ENCODE data around the gene CPT2. TPM values are rescaled to one million over a fixed set of nuclear protein-coding genes. Genes with fewer than 3 reads are reported as not detected.

CPT2 gene
- total and polyA plus RNA-seq, 2 of the 13 experiments (the other 11 are each of a cell fraction or from before 2014, with no cell fraction given) = 12.6 to 14.6 TPM

GRCh38 chr1:53244141-53244540, 47.5 kb downstream of the CPT2 start:
- 89% methylated on average over 4 of the region's 4 CpGs for WGBS (ENCODE audit: low lambda C conversion rate)
- TF ChIP-seq MIER2 (CRISPR knock-in tag; IDR thresholded peaks at IDR 0.05) (no peak), MAX (IDR thresholded peaks at IDR 0.05) (no peak), ZNF574 (CRISPR knock-in tag; IDR thresholded peaks at IDR 0.05) (no peak), ZBED4 (CRISPR knock-in tag; IDR thresholded peaks at IDR 0.05; ENCODE audit: borderline replicate concordance) (no peak)
- CTCF ChIA-PET (ENCODE audit: low intra/inter-chr PET ratio, low total read pairs) = no interaction called here
- Histone ChIP-seq H2AFZ (ENCODE audit: low read length) (no peak overlapping the region), H3K4me1 (ENCODE audit: insufficient read depth, low read length) (peaks cover 7% of the 10 kb centered on the region), H3K4me2 (ENCODE audit: low read depth, low read length) (no peak overlapping the region), H3K36me3 (replicated peaks in 1 of 2; ENCODE audit: control insufficient read depth in 1 of 2, insufficient read depth in 2 of 2, low read length in 2 of 2) (peaks cover 2 to 14% of the 10 kb centered on the region in 2 experiments; a peak in 4 of 5 replicates), H3K9me3 (ENCODE audit: low read length) (no peaks in the 10 kb centered on the region), H3K27me3 (ENCODE audit: control insufficient read depth in 1 of 2, insufficient read depth in 2 of 2, low read length in 2 of 2) (no peaks in the 10 kb centered on the region), H3K4me3 (replicated peaks in 1 of 3; ENCODE audit: insufficient read depth in 1 of 3, low read depth in 2 of 3, low read length in 3 of 3) (no peak overlapping the region), H3K79me2 (ENCODE audit: insufficient read depth, low read length) (no peaks in the 10 kb centered on the region), H4K20me1 (ENCODE audit: insufficient read depth, low read length) (no peaks in the 10 kb centered on the region), H3K9ac (ENCODE audit: insufficient read depth, low read depth, low read length) (no peak overlapping the region), H3K27ac (ENCODE audit: extremely low read length, insufficient read depth, low read length) (no peak overlapping the region)
- BruUV-seq (replicated peaks) = no TSS peak
- intact Hi-C loops (cut with micrococcal nuclease; ENCODE audit: unreplicated experiment) (no loop called here), in situ Hi-C loops (cut with HindIII; ENCODE audit: extremely low pct_ligation_motif_present, low pct_unique_long_range_greater_than_20kb) (no loop called here)
- DNase-seq (ENCODE audit: low spot score) = no peak
- ATAC-seq = no peak
- FAIRE-seq = no peak
- POLR2A ChIA-PET = no interaction called here
